Stimulated activated CD8-positive, alpha-beta memory T cell treated with anti-CD3 and anti-CD28 coated beads, Interleukin-2, amount 100 ng/mL, for 1 hour (primary cell): ENCODE results near the gene DAAM2.

Experiments
- DNase-seq, 2 donors: peaks; one replicate each; pipeline ENCODE4 v3.0.0-alpha.2; 2020; ENCODE audit warnings: low read depth in 2 of 2

DAAM2 gene

GRCh38 chr6:39791850-39792539, at the start of gene DAAM2:
Gene DAAM2, plus strand, starts transcription at chr6:39792376. Its CDS starts 63,927 bp downstream, at chr6:39856303.
- no peak for DNase-seq

GRCh38 chr6:39746795-39747194, 45.4 kb upstream of the DAAM2 start:
- DNase-seq: no peak

GRCh38 chr6:39752835-39753724, 39.1 kb upstream of the DAAM2 start:
- no peak for DNase-seq

GRCh38 chr6:39753725-39754045, 38.5 kb upstream of the DAAM2 start:
- DNase-seq: no peak

- no peak for DNase-seq
Observed at GRCh38 chr6:39754514-39755115, 37.6 kb upstream of the DAAM2 start.

- no peak for DNase-seq
Observed at GRCh38 chr6:39755231-39755630, 36.9 kb upstream of the DAAM2 start.

GRCh38 chr6:39756582-39756981, 35.6 kb upstream of the DAAM2 start:
- no peak for DNase-seq

- DNase-seq: no peak
Observed at GRCh38 chr6:39758905-39759605, 33.1 kb upstream of the DAAM2 start.

- no peak for DNase-seq
Observed at GRCh38 chr6:39760226-39760952, 31.8 kb upstream of the DAAM2 start.

- DNase-seq: no peak
Observed at GRCh38 chr6:39765508-39766065, 26.6 kb upstream of the DAAM2 start.

- DNase-seq: no peak
Observed at GRCh38 chr6:39769012-39769411, 23.2 kb upstream of the DAAM2 start.

GRCh38 chr6:39770446-39770845, 21.7 kb upstream of the DAAM2 start:
- DNase-seq: no peak

- DNase-seq: no peak
Observed at GRCh38 chr6:39772559-39773273, 19.5 kb upstream of the DAAM2 start.

- no peak for DNase-seq
Observed at GRCh38 chr6:39773782-39774181, 18.4 kb upstream of the DAAM2 start.

GRCh38 chr6:39776581-39776980, 15.6 kb upstream of the DAAM2 start:
- DNase-seq: no peak

GRCh38 chr6:39777218-39777617, 15.0 kb upstream of the DAAM2 start:
- DNase-seq: no peak

GRCh38 chr6:39777661-39778060, 14.5 kb upstream of the DAAM2 start:
- no peak for DNase-seq

- DNase-seq: no peak
Observed at GRCh38 chr6:39778581-39779255, 13.5 kb upstream of the DAAM2 start.

GRCh38 chr6:39785281-39785680, 6.9 kb upstream of the DAAM2 start:
- DNase-seq: no peak

GRCh38 chr6:39786649-39787048, 5.5 kb upstream of the DAAM2 start:
- no peak for DNase-seq
